IPS DF 4.7 (cell line): ENCODE results near the gene LRP5.
A peak's percentile ranks its signal among the peaks of the same experiment; 100 is the strongest.

Source experiments
- DNase-seq: peaks from one replicate; pipeline ENCODE4 v3.0.0-alpha.2; 2013; ENCODE audit warnings: low spot score; ENCODE audit errors: extremely low read depth

The LRP5 gene

GRCh38 chr11:68370211-68371111 lies 58.1 kb downstream of the LRP5 start:
- no peak for DNase-seq

- DNase-seq, result no peak
Measured at GRCh38 chr11:68371171-68372041, 59.0 kb downstream of the LRP5 start.

DNA sequence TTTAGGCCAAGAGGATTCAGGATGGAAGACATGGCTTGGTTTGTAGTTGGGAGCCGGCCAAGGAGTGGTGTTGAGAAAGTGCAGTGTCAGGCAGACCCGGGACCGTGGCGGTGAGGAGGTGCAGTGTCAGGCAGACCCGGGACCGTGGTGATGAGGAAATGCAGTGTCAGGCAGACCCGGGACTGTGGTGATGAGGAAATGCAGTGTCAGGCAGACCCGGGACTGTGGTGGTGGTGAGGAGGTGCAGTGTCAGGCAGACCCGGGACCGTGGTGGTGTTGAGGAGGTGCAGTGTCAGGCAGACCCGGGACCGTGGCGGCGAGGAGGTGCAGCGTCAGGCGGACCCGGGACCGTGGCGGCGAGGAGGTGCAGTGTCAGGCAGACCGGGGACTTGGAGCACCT lies 59.7 kb downstream of the LRP5 start:
- no peak for DNase-seq

- no peak for DNase-seq
Measured at GRCh38 chr11:68372625-68373024, 60.2 kb downstream of the LRP5 start.

- DNase-seq, result no peak
Measured at GRCh38 chr11:68373189-68373814, 60.9 kb downstream of the LRP5 start.

- DNase-seq, result no peak
Measured at GRCh38 chr11:68373815-68374501, 61.6 kb downstream of the LRP5 start.

GRCh38 chr11:68374531-68374930 lies 62.1 kb downstream of the LRP5 start:
- no peak for DNase-seq

GRCh38 chr11:68375337-68375736 lies 62.9 kb downstream of the LRP5 start:
- no peak for DNase-seq

DNA sequence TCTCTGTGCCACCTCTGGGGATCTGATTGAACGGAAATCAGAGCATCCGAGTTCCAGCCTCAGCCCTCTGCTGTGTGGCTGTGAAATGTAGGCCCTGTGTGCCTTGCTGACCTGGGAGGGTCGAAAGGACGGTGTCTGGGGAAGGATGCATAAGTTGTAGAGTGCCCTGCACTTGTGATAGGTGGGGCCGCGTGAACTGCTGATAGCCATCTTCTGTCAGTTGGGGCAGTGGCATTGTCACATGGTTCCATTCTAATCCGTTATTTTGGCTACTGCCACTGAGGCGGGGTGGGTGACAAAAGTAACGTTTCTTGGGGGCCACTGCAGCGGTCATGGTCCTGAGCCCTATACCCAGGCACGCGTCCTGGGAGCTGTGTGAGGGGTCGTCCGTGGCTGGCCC lies 63.4 kb downstream of the LRP5 start:
- DNase-seq, result no peak

DNA sequence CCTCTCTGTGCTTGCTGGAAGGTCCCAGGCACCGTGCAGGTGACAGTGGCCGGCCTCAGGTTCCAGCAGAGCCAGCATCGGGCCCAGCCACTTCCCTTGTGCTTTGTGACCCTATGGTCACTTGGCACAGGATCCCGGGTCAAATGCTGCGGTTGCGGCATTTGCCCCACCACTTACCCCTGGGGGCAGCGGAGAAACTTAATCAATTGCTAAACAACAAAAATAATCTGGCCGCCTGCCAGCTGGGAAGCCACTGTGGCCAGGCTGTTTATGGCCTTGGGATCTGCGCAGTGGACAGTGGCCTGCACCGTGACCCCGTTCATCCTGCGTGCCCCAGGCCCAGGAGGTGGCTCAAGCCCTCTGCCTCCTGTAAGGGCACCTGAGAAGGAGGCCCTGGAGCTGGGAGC lies 65.0 kb downstream of the LRP5 start:
- DNase-seq, result no peak

DNA sequence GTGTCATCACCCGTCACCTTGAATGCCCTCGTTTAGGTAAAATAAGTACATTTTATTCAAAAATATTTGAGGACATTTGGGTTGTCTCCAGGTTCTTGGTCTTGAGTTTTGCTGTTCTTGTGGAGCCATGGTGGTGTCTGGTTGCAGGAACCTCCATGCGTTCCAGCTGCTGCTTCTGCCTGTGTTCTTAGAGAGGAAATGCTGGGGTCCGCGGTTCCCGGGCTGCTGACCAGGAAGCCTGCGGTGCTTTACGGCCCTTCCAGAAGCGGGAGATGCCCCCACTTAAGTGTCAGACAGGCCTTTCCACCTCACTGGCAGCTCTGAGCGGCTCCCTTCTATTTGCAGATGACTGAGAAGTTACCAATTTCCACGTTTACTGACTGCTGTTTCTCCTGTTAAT lies 66.8 kb downstream of the LRP5 start:
- no peak for DNase-seq

- no peak for DNase-seq
Measured at GRCh38 chr11:68380786-68381622, 68.6 kb downstream of the LRP5 start.

GRCh38 chr11:68381716-68382115 lies 69.3 kb downstream of the LRP5 start:
- DNase-seq, result no peak

DNA sequence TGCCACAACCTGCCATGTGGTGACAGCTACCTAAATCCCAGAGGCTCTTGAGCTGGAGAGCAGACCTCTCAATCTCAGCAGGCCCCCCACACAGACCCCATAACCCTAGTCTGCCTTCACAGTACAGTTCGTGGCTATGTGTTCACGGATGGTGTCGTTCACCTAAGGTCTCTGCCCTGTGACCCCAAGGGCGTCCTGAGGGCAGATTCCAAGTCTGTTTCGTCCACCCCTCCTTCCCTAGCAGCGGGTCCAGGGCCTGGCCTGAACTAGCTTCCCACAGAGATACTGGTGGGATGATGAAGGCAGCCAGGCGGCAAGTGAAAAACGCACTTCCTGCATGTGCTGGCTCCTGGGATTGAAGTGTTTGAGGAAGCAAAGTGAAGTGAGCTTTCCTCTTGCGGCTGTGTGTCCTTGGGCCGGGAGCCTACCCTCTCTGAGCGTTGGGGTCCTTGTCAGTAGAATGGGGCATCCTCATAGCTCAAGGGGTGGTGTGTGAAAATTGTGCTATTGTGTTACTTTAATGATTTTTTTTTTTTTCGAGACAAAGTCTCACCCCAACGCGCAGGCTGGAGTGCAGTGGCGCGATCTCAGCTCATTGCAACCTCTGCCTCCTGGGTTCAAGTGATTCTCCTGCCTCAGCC lies 70.1 kb downstream of the LRP5 start:
- DNase-seq, result no peak

- DNase-seq, result peak; percentile 19
Measured at GRCh38 chr11:68383976-68384501, 71.6 kb downstream of the LRP5 start.

- no peak for DNase-seq
Measured at GRCh38 chr11:68384530-68385081, 72.2 kb downstream of the LRP5 start.

GRCh38 chr11:68385128-68385527 lies 72.7 kb downstream of the LRP5 start:
- no peak for DNase-seq

- no peak for DNase-seq
Measured at GRCh38 chr11:68386331-68386978, 74.1 kb downstream of the LRP5 start.

- DNase-seq, result no peak
Measured at GRCh38 chr11:68387840-68388239, 75.4 kb downstream of the LRP5 start.
